ENCODE measurements around the gene LOXL3.

The LOXL3 gene

DNA sequence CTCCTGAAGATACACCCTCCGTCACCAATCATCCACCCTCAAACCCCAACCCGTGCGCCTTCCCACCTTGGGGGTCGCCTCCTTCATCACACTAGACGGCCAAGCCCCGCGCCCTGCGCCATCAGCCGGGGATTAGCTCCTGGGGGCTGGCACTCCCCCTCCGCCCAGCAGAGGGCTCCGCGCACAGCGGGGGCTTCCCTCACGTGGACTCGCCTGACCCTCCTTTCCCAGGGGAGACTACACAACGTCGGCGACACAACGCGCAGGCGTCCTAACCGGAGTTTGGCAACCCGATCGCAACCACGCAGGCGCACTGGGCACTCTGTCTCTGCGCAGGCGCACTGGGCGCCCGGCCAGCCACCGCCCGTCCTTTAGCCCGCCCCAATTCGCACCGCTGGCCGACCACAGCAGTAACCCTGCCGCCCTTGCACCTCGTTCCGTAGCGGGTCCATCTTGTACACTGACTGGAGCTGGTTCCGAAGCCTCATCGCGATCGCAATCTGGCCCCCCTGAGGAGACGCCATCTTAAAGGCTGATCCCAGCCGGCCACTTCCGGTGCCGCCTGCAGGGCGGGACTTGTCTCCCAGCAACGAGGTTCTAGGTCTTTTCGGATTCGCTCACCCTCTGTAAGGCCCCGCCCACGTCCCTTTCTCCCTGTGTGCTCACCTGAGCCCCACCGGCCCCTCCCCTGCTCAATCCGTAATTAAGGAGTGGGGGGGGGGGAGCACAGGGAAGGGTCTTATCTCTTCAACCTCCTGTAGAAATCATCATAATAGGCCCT is 46.4 kb downstream of the LOXL3 start, which contains the start of gene PCGF1:
Gene PCGF1 (minus strand): TSS at position 551 of the 781 bp plus-strand sequence. CDS start 27 bp downstream, at position 524.
- peak; percentile 98 to 99 for DNase-seq (ENCODE audit: low read depth in 2 of 2)

DNA sequence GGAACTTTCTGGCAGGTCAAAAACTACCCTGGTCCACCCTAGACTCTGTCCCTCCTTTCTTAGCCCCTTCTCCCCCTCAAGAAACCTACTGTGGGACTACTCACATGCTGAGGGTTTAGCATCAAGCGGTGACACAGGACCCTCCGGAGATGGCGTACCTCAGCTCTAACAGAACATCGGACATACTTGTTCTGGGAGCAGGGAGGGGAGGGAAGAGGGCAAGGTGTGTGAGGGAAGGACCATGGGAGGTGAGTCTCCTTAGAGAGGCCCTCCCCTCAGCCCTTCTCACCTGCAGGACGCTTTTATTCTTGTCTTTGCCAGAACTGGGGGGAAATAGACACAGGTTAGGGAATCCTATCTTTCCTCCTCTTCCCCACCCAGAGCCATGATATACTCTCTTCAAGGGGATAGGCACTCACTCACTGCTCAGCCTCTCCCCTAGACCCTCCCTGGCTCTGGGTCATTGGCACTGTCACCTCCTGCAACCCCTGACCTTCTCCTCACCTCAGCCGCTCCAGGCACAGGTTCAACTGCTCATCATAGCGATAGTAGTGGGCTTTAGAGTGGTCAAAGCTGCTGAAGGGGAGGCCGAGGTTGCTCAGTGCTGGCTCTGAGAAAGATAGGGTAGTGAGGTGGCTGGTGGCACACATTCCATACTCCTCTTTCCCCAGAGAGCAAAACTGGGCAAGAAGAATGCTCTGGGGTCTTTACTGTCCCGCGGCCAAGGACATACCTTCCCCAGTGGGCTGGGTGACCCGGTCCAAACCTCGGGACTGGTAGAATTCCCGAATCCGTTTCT is 48.1 kb downstream of the LOXL3 start:
- DNase-seq (ENCODE audit: low read depth in 2 of 2), result no peak

DNA sequence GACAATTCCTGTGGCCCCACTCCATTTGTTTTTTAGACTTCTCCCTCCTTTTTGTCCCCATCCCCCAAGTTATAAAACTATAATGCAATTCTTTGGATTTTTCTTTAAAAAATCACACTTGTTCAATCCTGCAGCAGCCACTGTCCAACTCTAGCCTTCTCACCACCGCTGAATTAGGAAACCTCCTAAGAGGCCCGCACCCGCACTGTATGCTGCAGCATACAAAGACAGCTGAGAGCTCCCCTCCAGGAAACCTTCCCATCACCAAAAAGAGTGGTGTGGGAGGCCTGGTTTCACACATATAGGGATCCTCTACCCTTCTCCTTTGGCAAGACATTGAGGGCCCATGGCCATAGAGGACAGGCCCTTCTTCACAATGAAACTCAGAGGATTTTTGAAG is 49.2 kb downstream of the LOXL3 start:
- no peak for DNase-seq (ENCODE audit: low read depth in 2 of 2)

DNA sequence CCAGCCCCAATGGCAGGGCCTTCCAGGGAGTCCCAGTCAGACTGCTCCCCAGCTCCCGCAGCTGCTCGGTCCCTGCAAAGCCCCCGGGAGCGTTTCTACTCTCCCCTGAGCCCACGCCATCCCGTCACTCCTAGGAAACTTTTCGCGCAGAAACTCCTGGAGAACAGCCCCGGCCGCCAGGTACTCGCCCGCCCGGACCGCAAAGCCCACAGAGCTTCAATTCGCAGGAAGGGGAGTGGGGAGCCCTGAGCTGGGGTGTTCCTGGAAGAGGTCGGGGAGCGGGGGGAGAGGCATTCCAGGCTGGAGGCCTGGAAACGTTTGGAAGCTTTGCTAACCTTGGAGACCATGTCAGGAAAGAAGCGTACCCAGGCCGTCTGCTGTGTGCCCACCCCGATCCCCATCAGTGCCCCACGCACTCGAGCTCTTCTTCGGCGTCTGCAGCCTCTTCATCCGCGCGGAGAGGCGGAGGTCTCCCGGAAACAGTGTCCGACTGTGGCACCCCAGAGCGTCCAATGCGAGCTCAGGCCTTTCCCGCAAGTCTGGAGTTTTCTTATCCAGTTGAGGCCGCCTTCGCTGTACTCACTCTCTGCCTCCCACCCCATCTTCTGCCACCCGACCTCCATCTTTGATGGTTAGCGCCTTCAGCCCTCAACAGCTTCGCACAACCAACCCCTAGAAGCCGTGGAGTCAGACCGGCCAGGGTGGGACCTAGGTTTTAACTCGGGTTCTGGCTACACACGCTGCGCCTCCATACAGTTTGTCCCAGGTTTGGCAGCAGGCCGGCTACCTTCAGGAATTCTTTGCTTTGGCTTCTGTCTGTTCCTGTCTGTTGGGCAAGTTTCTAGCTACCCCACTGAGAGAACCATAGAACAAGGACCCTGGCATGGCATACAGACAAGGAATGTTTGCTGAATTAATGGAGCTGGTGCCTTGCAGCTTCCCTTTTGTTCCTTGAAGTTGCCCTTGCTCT is 50.0 kb downstream of the LOXL3 start:
- no peak for DNase-seq (ENCODE audit: low read depth in 2 of 2)

DNA sequence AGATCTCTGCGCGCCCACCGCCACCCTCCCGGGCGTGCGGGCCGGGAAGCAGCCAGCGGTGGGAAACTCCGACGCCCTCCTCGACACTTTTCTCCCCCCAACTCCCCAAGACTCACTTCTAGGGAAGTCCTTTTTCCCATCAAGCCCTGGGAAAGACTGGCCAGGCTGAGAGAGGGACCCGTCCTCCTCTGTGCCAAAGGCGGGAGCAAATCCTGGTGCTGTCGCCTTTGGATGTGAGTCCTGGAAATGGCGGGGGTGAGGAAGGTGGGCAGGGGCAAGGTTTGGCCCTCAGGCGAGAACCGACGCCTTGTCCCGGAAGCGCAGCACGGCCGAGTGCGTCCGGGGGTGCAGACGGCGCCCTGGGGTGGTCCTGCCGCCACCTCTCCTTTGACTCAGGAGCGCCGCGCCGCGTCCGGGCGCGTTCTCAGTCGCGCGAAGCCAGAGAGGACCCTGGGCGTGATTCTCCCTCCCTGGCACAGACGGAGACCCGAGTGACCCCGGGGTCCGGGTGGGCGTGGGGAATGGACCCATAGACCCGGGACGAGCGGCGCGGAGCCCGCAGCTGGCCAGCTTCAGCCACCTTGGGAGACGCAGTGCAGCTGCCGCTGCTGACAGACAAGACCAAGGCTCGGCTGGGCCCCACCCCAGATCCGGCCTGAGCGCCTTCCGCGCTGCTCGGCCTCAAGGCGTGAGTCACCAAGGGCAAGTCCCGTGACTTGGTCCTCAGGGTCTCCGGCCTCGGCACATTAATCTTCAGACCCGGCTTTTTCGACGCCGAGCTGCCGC is 50.8 kb downstream of the LOXL3 start:
- DNase-seq (ENCODE audit: low read depth in 2 of 2), result peak in 1 of 2 donors; percentile 39

GRCh38 chr2:74502147-74502719 is 51.5 kb downstream of the LOXL3 start:
- no peak for DNase-seq (ENCODE audit: low read depth in 2 of 2)

- no peak for DNase-seq (ENCODE audit: low read depth in 2 of 2)
Observed at GRCh38 chr2:74501335-74502071, 52.2 kb downstream of the LOXL3 start.

DNA sequence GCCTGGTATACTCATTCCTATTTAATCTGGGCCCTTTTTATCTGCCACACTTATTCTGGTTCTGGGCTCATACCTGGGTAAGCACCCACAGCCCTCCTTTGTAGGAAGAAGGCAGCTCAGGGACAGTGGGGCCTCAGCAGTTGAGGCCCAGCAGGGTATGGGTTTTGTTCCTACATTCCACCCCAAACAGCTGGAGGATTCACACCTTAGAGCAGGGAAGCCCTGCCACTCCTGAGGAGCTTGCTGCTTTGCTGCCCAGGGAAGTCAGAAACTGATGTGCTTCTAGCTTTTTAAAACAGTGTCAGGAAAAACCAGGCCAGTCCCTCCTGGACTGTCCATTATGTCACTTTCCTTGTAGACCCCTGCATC is 53.2 kb downstream of the LOXL3 start:
- no peak for DNase-seq (ENCODE audit: low read depth in 2 of 2)

DNA sequence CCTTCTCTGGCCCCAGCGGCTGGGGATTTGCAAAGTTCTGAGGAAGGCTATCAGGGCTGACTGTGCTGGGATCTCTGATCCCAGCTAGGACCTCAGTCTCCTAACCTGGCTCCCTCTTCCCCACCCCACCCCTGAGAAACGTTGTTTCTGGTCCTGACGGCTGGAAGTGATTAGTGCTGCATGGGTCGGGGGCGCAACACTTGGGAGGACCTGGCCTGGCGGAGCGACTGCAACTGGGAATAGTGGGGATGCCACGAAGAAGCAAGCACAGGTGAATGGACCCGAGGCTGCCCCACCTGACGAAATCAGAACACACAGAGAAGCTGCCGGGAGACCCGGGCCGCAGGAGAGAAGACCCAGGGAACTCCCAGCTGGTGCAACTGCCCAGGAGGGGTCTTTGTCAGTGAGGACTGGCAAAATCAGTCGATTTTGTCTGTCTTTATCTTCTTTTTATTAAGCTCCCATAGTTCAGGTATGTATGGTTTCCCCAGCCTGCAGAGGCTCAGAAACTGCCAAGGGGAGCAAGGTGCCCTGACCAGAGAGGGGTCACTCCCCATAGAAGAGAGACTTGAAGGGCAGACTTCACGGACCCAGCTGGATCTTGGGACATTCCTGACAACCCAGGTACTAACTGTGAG is 53.7 kb downstream of the LOXL3 start:
- DNase-seq (ENCODE audit: low read depth in 2 of 2), result no peak

- DNase-seq (ENCODE audit: low read depth in 2 of 2), result peak in 1 of 2 donors; percentile 43
Observed at GRCh38 chr2:74499267-74499939, 54.3 kb downstream of the LOXL3 start, which contains the start of gene LBX2. LBX2 (minus strand) TSS chr2:74499603; CDS start chr2:74499537, 66 bp downstream.

DNA sequence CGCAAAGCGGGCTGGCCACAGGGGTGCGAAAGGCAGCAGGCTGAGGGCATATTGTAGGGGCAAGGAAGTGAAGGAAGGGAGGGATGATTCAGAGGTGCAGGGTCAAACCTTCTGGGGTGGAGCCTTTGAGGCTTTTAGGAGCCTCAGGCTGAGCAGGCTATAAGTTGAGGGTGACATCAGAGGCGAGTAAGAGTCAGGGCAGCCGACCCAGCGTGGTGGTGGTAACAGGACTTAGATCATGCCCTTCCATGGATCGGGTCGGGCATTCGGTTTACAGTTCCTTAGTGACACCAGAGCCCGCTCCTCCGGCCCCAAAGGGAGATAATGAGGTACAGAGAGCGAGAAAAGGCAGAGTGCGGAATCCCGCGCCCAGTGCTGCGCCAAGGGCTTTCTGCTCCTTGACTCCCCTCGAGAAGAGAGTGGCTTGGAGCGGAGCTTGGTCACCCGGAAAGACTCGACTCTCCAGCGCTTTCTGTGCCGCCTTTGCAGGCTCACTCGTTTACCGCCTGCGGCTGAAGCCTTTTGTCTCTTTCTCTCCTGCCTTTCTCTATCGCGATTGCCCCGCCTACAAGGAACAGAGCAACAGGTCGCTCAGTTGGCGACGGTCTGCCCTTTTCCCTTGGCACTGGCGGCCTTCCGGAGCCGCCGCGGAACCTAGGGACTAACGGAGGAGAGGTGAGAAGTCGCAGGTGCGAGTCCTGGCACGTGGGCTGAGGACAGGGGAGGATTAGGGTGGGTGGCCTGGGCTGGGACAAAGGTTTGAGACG is 55.1 kb downstream of the LOXL3 start:
- no peak for DNase-seq (ENCODE audit: low read depth in 2 of 2)

- peak in 1 of 2 donors; percentile 17 for DNase-seq (ENCODE audit: low read depth in 2 of 2)
Observed at GRCh38 chr2:74497777-74498499, 55.8 kb downstream of the LOXL3 start.

- no peak for DNase-seq (ENCODE audit: low read depth in 2 of 2)
Observed at GRCh38 chr2:74496997-74497776, 56.6 kb downstream of the LOXL3 start.

DNA sequence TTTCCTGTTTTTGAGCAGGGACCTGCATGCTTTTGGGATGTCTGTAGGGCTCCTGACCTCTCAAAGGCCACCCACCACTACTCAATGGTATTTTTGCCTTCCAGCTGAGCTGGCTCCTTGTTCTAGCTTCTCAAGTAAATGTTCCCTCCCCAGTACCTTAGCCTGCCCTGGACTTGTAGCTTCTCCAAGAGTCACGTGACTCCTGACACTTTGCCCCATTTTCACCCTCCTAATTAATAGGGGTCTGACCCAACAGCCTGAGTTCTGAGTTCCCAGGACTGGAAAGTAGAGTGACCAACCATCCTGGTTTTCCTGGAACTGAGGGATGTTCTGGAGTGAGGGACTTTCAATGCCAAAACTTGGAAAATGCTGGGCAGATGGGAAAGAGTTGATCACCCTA is 58.3 kb downstream of the LOXL3 start:
- no peak for DNase-seq (ENCODE audit: low read depth in 2 of 2)

- DNase-seq (ENCODE audit: low read depth in 2 of 2), result no peak
Observed at GRCh38 chr2:74493546-74493945, 60.2 kb downstream of the LOXL3 start.
